ENCODE results near the gene ST3GAL2.

DNA sequence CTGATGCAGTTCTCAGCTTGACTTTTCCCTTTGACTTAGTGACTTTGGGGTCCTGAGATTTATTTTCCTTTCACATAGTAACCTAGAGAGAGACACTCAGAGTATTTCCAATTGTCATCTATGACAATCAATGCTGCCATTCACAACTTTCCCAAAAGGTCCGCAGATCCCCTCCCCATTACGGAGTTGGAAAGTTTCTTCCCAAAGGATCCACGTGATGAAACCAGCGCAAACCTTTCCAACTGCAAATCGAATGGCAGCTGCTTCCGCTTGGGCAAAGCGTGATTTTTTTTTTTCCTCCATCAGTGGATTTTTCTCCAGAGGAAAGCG is 15.0 kb upstream of the ST3GAL2 start:
- TF ChIP-seq POLR2A (IDR thresholded peaks at IDR 0.05; ENCODE audit: low read depth, low read length) (no peak; the same call in 1 of the 2 replicates), POU2F2 (IDR thresholded peaks at IDR 0.05; ENCODE audit: low read depth, low read length) (no peak), SPI1 (IDR thresholded peaks at IDR 0.05; ENCODE audit: low read depth, low read length) (no peak), TAF1 (IDR thresholded peaks at IDR 0.05; ENCODE audit: low read depth, low read length) (no peak), POLR2AphosphoS5 (IDR thresholded peaks at IDR 0.05; ENCODE audit: low read depth, low read length) (no peak), PAX5 (IDR thresholded peaks at IDR 0.05; ENCODE audit: insufficient read depth, low read length, severe bottlenecking) (no peak)
